A673 (cell line): ENCODE results near the gene MSI2.

Experiments used
- EZH2 ChIP-seq: fragments of 200-600 bp; sonication (generic); IDR thresholded peaks from 2 replicates; pipeline ENCODE4 v1.6.1; 2017; ENCODE audit warnings: borderline replicate concordance, low read depth, mild to moderate bottlenecking, mixed read lengths, antibody characterized with exemption, low read length; ENCODE audit not compliant: poor library complexity, severe bottlenecking
- TF ChIP-seq, protein P1 (sequence below): fragments of 300-800, 200-600 bp; sonication (generic); conservative IDR thresholded peaks from 2 replicates; pipeline ENCODE4 v1.5.1; 2017; ENCODE audit warnings: low read depth, mild to moderate bottlenecking, antibody characterized with exemption, low read length, moderate library complexity, mixed read lengths

DNA sequence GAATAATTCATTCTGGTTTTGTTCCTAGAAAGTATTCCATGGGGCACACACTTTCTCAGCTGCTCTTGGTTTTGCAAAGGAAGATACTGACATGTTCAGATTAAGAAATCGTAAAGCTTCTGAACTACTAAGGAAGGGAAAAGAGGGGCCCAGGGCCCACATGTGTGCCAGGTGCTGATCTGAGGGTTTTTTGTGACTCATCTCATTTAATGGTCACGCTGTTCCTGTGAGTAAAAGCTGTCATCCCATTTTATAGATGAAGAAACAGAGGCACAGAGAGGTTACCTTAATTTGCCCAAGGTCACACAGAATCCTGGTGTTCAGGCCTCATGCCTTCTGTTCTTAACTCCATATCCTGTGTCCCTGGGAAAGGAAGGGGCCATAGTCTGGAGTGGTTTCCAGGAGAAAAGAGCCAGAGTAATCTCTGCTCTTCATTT lies 113.2 kb downstream of the MSI2 start:
- TF ChIP-seq, protein P1, sequence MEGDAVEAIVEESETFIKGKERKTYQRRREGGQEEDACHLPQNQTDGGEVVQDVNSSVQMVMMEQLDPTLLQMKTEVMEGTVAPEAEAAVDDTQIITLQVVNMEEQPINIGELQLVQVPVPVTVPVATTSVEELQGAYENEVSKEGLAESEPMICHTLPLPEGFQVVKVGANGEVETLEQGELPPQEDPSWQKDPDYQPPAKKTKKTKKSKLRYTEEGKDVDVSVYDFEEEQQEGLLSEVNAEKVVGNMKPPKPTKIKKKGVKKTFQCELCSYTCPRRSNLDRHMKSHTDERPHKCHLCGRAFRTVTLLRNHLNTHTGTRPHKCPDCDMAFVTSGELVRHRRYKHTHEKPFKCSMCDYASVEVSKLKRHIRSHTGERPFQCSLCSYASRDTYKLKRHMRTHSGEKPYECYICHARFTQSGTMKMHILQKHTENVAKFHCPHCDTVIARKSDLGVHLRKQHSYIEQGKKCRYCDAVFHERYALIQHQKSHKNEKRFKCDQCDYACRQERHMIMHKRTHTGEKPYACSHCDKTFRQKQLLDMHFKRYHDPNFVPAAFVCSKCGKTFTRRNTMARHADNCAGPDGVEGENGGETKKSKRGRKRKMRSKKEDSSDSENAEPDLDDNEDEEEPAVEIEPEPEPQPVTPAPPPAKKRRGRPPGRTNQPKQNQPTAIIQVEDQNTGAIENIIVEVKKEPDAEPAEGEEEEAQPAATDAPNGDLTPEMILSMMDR = no peak
- TF ChIP-seq EZH2 = no peak
